Lung (tissue), 12 donors: ENCODE measurements around the gene HES5. TPM values are rescaled to one million over a fixed set of nuclear protein-coding genes. Genes with fewer than 3 reads are reported as not detected.

Source experiments
- ATAC-seq: fragments of 200-7000 bp; cut with Tn5 transposase; one replicate; pipeline ENCODE4 v1.9.1; 2020; ENCODE audit warnings: moderate number of reproducible peaks; ENCODE audit not compliant: insufficient read depth, low FRiP score
- DNase-seq, 3 donors: peaks; one replicate each; pipeline ENCODE4 v3.0.0-alpha.2; 2013 to 2017
- H3K27ac ChIP-seq, 2 donors: one replicate each; pipeline ENCODE4 v1.5.1; 2013; ENCODE audit warnings: mild to moderate bottlenecking in 2 of 2, moderate library complexity in 2 of 2, control low read depth in 1 of 2, inconsistent platforms in 1 of 2, low read depth in 1 of 2, low read length in 1 of 2
- H3K27me3 ChIP-seq, 3 donors: one replicate each; pipeline ENCODE4 v1.5.1; 2013; ENCODE audit warnings: low read length in 2 of 3; ENCODE audit not compliant: control insufficient read depth in 3 of 3, insufficient read depth in 3 of 3
- H3K36me3 ChIP-seq, 4 donors: one replicate each; pipeline ENCODE4 v1.5.1; 2013; ENCODE audit warnings: low read length in 4 of 4, mild to moderate bottlenecking in 1 of 4, moderate library complexity in 1 of 4; ENCODE audit not compliant: control insufficient read depth in 4 of 4, insufficient read depth in 4 of 4
- H3K4me1 ChIP-seq, 5 donors: one replicate each; pipeline ENCODE4 v1.5.1; 2013; ENCODE audit warnings: low read length in 5 of 5, mild to moderate bottlenecking in 2 of 5, moderate library complexity in 1 of 5; ENCODE audit not compliant: control insufficient read depth in 5 of 5, insufficient read depth in 5 of 5
- H3K4me3 ChIP-seq: one replicate; pipeline ENCODE4 v1.5.1; 2013; ENCODE audit warnings: mild to moderate bottlenecking, control low read depth, moderate library complexity
- H3K9ac ChIP-seq, 2 donors: one replicate each; pipeline ENCODE4 v1.5.1; 2013; ENCODE audit warnings: low read length in 2 of 2, control low read depth in 1 of 2; ENCODE audit not compliant: insufficient read depth in 1 of 2
- H3K9me3 ChIP-seq, 4 donors: one replicate each; pipeline ENCODE4 v1.5.1; 2013; ENCODE audit warnings: low read length in 3 of 4, mild to moderate bottlenecking in 1 of 4, moderate library complexity in 1 of 4; ENCODE audit not compliant: control insufficient read depth in 4 of 4, insufficient read depth in 3 of 4
- CTCF ChIP-seq: IDR thresholded peaks from 2 replicates; pipeline ENCODE4 v1.5.1; 2012; ENCODE audit warnings: mild to moderate bottlenecking; ENCODE audit errors: control extremely low read depth, extremely low read depth
- WGBS, 2 donors: extraction: QIAGEN DNeasy Blood & Tissue Kit; methylation state at CpG; one replicate each; pipeline ENCODE4 v1.1.7; 2013; 5-methylcytosine and 5-hydroxymethylcytosine counted together
- polyA plus RNA-seq, 2 donors: library from polyadenylated mRNA; stranded (reverse); fragments of 200-250 nt; gene quantifications; one replicate each; pipeline ENCODE4 v1.2.1, GENCODE V29; 2013
- total RNA-seq, 2 donors: library from RNA; depleted of rRNA in 1 of 2; stranded (reverse); fragments of >200 nt in 1 of 2; gene quantifications; one replicate each; pipeline ENCODE4 v1.2.1, GENCODE V29; 2014 to 2021
- donor health status: control.
- donor health status: control.
- donor health status: Bipolar disorder and iron deficiency.
- donor health status: healthy.
- donor health status: DM: yes; HTN: yes; CAD: no.

Gene HES5
- total and polyA plus RNA-seq, 4 donors, result 0.16 to 1.00 (median 0.36) TPM

GRCh38 chr1:2541619-2542245 is 11.7 kb upstream of the HES5 start:
- Histone ChIP-seq H3K9me3 (no peaks in the 10 kb centered on the region), H3K4me3 (no peak overlapping the region), H3K36me3 (no peaks in the 10 kb centered on the region), H3K27me3 (peaks cover 0 to 10% (median 0%) of the 10 kb centered on the region in 3 donors), H3K27ac (no peak overlapping the region), H3K9ac (no peak overlapping the region), H3K4me1 (peaks cover 0 to 28% (median 6%) of the 10 kb centered on the region in 5 donors)
- ATAC-seq (no peak), DNase-seq (no peak)
- no peak for TF ChIP-seq CTCF
- WGBS, 2 donors, result 70 to 81% methylated on average over 25 of the region's 25 CpGs

GRCh38 chr1:2540816-2541492 is 10.9 kb upstream of the HES5 start:
- Histone ChIP-seq H3K27me3 (peaks cover 0 to 15% (median 0%) of the 10 kb centered on the region in 3 donors), H3K4me3 (no peak overlapping the region), H3K9me3 (no peaks in the 10 kb centered on the region), H3K27ac (no peak overlapping the region), H3K9ac (no peak overlapping the region), H3K4me1 (peaks cover 0 to 24% (median 6%) of the 10 kb centered on the region in 5 donors), H3K36me3 (no peaks in the 10 kb centered on the region)
- ATAC-seq (no peak), DNase-seq (no peak)
- WGBS, 2 donors, result 14% methylated on average over 34 to 39 of the region's 39 CpGs
- no peak for TF ChIP-seq CTCF

GRCh38 chr1:2539312-2539907 is 9.3 kb upstream of the HES5 start:
- Histone ChIP-seq H3K9ac (no peak overlapping the region), H3K27ac (no peak overlapping the region), H3K36me3 (no peaks in the 10 kb centered on the region), H3K4me1 (peaks cover 0 to 27% (median 8%) of the 10 kb centered on the region in 5 donors), H3K9me3 (no peaks in the 10 kb centered on the region), H3K27me3 (peaks cover 0 to 25% (median 5%) of the 10 kb centered on the region in 3 donors), H3K4me3 (no peak overlapping the region)
- no peak for DNase-seq
- TF ChIP-seq CTCF, result no peak
- 81% methylated on average over 11 to 12 of the region's 12 CpGs for WGBS, 2 donors
- no peak for ATAC-seq
